Glutamatergic neuron (in vitro differentiated cells): ENCODE data around the gene ZBTB16. TPM values are rescaled to one million over a fixed set of nuclear protein-coding genes. Genes with fewer than 3 reads are reported as not detected.

Experiments
- DNase-seq: peaks from one replicate; pipeline ENCODE4 v3.0.0; 2022
- H3K27ac Mint-ChIP-seq: one replicate; pipeline ENCODE4 v1.8.0; 2020; ENCODE audit warnings: mild to moderate bottlenecking, mixed read lengths, inconsistent platforms; ENCODE audit not compliant: unreplicated experiment
- H3K27me3 Mint-ChIP-seq: one replicate; pipeline ENCODE4 v1.8.0; 2020; ENCODE audit warnings: mild to moderate bottlenecking, moderate library complexity, mixed read lengths, inconsistent platforms; ENCODE audit not compliant: unreplicated experiment
- H3K36me3 Mint-ChIP-seq: one replicate; pipeline ENCODE4 v1.8.0; 2020; ENCODE audit warnings: mild to moderate bottlenecking, mixed read lengths, inconsistent platforms; ENCODE audit not compliant: unreplicated experiment
- H3K4me1 Mint-ChIP-seq: one replicate; pipeline ENCODE4 v1.8.0; 2020; ENCODE audit warnings: mild to moderate bottlenecking, low read depth, mixed read lengths, inconsistent platforms; ENCODE audit not compliant: unreplicated experiment
- H3K4me3 Mint-ChIP-seq: one replicate; pipeline ENCODE4 v1.8.0; 2020; ENCODE audit warnings: mild to moderate bottlenecking, mixed read lengths, inconsistent platforms; ENCODE audit not compliant: unreplicated experiment
- H3K9me3 Mint-ChIP-seq: one replicate; pipeline ENCODE4 v1.8.0; 2020; ENCODE audit warnings: mild to moderate bottlenecking, moderate library complexity, mixed read lengths, inconsistent platforms; ENCODE audit not compliant: unreplicated experiment
- total RNA-seq: library from RNA; stranded (reverse); fragmentation: NEBNext Ultra II Directional; extraction: Animal tissue kit (Norgen Biotek cat#: 25700); gene quantifications from one replicate; pipeline ENCODE4 v1.2.1, GENCODE V29; 2021; ENCODE audit not compliant: unreplicated experiment
- TF ChIP-seq, protein P1 (sequence below): fragments of 200-600 bp; sonication (generic); IDR thresholded peaks from one replicate; pipeline ENCODE4 v1.5.0; 2021; ENCODE audit not compliant: partially characterized antibody, unreplicated experiment

Gene ZBTB16
- total RNA-seq, 1 donor from 2014 or later, result 9.0 TPM

DNA sequence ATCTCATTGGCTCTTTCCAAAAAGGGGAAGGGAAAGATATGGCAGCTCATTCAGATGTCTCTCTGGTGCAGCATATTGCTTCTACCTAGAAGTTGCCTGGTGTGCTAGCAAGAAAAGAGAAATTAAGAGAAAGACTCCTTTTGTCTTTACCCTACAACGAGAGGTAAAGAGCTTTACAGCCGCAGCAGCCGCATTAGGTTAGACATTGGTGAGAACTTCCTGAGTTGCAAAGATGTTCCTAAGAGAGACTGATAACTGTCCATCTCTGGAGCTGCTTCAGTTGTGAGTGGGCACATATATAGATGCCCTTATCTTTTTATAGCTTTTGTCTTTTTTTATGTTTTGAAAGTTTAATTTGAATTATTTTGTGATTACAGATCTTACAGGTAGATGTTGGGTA lies 155.9 kb downstream of the ZBTB16 start:
- Mint-ChIP-seq H3K4me1 (peaks cover 10% of the 10 kb centered on the region), H3K4me3 (no peak overlapping the region), H3K27ac (no peak overlapping the region), H3K36me3 (no peaks in the 10 kb centered on the region), H3K27me3 (peaks cover 2% of the 10 kb centered on the region), H3K9me3 (peaks cover 2% of the 10 kb centered on the region)
- DNase-seq, result no peak
- TF ChIP-seq, protein P1, sequence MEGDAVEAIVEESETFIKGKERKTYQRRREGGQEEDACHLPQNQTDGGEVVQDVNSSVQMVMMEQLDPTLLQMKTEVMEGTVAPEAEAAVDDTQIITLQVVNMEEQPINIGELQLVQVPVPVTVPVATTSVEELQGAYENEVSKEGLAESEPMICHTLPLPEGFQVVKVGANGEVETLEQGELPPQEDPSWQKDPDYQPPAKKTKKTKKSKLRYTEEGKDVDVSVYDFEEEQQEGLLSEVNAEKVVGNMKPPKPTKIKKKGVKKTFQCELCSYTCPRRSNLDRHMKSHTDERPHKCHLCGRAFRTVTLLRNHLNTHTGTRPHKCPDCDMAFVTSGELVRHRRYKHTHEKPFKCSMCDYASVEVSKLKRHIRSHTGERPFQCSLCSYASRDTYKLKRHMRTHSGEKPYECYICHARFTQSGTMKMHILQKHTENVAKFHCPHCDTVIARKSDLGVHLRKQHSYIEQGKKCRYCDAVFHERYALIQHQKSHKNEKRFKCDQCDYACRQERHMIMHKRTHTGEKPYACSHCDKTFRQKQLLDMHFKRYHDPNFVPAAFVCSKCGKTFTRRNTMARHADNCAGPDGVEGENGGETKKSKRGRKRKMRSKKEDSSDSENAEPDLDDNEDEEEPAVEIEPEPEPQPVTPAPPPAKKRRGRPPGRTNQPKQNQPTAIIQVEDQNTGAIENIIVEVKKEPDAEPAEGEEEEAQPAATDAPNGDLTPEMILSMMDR, result no peak

DNA sequence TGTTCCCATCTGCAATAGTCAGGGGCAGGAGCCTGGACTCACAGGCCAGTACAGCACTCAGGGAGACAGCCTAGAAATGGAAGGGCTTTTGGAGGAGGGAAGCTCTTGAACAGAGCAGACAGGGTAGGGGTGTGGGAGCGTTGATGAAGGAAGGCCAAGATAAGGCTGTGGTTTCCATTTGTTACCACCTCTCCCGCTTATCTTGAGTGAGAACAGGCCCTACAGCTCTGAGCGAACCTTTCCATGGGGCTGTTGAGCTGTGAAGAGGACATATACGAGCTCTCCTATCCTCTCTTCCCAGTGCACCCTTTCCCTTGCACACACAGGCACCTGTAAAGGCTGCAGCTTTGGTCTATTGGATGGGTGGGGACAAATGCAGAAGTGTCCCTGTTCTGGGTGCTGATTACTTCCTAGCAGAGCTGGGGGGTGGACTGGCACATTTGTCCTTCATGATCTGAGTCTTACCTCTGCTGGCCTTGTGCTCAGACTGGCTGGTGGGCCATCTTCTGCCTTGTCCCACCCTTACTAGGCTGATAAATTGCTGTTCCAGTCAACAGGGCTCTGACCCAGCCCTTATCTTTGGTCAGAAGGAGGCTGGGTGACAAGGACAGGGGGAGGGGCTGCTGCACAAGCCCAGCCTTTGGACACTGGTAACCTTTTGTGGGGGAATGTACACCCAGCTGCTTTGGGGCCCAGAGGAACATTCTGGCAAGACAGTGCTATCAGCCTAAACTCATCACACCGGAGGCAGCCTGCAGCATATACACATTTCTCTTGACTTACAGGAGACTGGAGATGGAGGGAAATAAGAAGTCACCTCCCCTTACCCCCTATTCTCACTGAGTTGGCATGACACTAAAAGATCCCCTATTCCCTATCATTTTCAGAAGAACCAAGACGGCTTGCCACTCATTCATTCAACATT lies 156.6 kb downstream of the ZBTB16 start:
- Mint-ChIP-seq H3K27ac (no peak overlapping the region), H3K4me1 (peaks cover 11% of the 10 kb centered on the region)

DNA sequence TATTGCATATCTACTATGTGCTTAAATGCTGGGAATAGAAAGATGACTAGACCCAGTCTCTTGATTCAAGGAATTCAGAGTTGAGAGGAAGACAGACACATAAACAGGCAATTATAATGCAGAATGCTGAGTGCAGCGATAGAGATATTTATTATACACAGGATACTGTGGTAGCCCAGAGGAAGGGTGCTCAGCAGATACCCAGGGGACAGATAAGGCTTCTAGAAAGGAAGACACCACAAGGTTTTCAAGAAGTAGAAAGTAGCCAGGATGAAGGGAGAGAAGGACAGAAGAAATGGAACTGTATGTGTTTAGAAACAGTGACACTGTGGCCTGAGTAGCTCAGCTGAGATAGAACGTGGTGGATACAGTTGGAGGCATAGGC lies 157.3 kb downstream of the ZBTB16 start:
- Mint-ChIP-seq H3K27ac (no peak overlapping the region), H3K4me1 (peaks cover 11% of the 10 kb centered on the region), H3K4me3 (no peak overlapping the region), H3K27me3 (peaks cover 2% of the 10 kb centered on the region), H3K9me3 (peaks cover 2% of the 10 kb centered on the region), H3K36me3 (no peaks in the 10 kb centered on the region)
- DNase-seq, result no peak
- TF ChIP-seq, protein P1, result no peak

More for the DNA sequence above, 156.6 kb downstream of the ZBTB16 start:
- no peak for DNase-seq
- peaks cover 2% of the 10 kb centered on the region for H3K27me3 Mint-ChIP-seq
- H3K36me3 Mint-ChIP-seq, result no peaks in the 10 kb centered on the region
- no peak overlapping the region for H3K4me3 Mint-ChIP-seq
- H3K9me3 Mint-ChIP-seq, result peaks cover 2% of the 10 kb centered on the region
- TF ChIP-seq, protein P1, result no peak

DNA sequence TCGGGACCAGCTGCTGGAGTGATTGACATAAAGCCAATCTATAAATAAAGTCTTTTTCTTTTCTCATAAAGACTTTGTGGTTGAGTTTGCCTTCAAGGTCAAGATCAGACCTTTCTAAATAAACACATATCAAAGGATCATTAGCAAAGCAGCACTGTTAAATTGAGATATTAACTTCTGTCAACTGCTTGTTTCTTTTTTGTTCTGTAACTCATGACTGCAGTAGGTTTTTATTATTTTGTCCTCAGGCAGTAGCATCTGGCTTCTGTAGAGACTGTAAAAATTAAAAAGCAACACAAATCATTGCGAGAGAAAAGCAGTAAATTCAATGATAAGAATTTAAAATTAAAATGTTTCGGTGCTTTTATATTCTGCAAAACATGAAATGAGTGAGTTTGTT lies 159.0 kb downstream of the ZBTB16 start:
- H3K4me3 Mint-ChIP-seq, result no peak overlapping the region
- no peaks in the 10 kb centered on the region for H3K36me3 Mint-ChIP-seq
- H3K4me1 Mint-ChIP-seq, result peaks cover 14% of the 10 kb centered on the region
- peaks cover 2% of the 10 kb centered on the region for H3K9me3 Mint-ChIP-seq
- H3K27me3 Mint-ChIP-seq, result peaks cover 2% of the 10 kb centered on the region
- DNase-seq, result no peak
- TF ChIP-seq, protein P1, result no peak
- no peak overlapping the region for H3K27ac Mint-ChIP-seq
